ENCODE results near the gene TAF3.
"Not testable (repeated sequence)": the region's sequence is repeated elsewhere in the genome, so short reads cannot be mapped to it uniquely, and the experiment has no call there.

Gene TAF3

DNA sequence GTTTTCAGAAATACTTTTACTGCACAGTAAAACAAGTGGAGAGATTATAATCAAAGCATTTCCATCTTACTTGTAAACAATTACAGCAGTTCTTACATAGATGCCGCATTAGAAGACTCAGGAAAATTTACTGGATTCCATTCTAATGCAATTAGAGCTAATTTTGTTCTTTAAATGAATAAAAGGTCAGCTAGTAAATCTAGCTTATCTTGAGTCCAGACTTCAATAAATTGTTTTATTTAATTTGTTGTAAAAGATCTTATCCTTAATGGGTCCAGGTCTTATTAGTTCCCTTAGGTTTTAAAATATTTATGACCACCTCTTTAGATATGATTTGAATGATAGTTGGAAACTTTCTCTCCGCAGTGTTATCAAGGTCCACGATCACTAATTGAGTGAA is 166.0 kb downstream of the TAF3 start:
- no peak for DNase-seq

DNA sequence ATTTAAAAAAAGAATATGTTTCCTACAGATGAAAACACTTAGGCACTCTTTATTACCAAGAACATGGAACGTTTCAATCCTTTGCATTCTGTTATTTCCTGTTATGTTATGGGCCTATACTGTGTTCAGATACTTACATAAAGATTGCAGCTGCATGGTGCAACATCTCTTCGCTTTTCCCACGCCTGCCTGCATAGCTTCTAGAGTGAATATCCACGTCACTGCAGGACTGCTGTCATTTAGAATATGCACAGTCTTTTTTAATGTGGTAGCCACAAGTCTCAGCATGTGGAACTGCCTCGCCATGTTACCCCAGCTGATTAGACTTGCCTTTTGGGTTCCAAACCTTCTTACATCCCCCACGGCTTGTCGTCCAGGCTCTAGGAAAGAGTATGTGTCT is 166.6 kb downstream of the TAF3 start:
- no peak for DNase-seq

DNA sequence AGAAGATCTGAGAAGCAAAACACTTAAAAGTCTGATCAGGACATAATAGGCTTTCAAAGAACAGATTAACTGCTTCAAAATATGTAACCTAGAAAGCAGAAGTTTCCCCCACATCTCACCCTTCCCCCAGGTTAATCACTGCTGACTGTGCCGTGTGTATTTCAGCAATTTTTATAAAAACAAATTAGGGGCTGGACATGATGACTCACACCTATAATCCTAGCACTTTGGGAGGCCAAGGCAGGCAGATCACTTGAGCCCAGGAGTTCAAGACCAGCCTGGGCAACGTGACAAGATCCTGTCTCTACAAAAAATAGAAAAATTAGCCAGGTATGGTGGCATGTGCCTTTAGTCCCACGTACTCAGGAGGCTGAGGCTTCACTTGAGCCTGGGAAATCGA is 168.5 kb downstream of the TAF3 start:
- no peak for DNase-seq

DNA sequence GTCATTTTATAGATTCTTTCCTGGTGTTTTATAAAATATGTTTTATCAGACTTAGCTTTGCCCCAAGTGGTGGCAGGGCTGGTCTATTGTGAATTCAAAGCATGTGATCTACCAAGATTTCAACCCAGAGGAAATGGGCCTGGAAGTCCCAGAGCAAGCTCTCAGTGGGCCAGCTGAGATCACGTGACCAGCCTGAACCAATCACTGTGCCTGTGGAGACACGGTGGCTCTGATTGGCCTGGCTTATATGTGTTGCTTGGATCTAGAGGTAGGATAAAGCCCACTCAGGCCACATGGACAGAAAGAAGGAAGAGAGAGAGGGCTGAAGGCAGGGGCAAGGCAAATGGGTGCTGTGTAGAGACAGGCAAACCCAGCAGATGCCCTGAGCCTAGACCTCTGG is 170.7 kb downstream of the TAF3 start:
- DNase-seq: no peak

DNA sequence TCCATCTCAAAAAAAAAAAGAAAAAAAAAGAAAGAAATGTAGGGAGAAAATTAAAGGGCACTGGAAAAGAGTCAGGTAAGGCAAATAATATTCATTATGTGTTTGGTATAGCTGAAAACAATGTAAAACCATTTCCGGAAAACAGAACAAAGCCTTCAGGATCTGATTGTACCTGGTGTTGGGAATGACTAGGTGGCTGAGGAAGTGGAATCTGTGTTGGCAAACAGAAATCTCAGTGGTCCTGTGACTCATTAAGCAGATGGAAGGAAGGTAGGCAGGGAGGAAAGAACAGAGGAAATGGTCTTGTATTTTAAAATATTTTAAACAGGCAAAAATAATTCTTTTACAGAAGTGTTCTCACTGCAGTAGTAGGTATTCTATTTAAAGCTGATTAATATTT is 180.5 kb downstream of the TAF3 start:
- no peak for DNase-seq

DNA sequence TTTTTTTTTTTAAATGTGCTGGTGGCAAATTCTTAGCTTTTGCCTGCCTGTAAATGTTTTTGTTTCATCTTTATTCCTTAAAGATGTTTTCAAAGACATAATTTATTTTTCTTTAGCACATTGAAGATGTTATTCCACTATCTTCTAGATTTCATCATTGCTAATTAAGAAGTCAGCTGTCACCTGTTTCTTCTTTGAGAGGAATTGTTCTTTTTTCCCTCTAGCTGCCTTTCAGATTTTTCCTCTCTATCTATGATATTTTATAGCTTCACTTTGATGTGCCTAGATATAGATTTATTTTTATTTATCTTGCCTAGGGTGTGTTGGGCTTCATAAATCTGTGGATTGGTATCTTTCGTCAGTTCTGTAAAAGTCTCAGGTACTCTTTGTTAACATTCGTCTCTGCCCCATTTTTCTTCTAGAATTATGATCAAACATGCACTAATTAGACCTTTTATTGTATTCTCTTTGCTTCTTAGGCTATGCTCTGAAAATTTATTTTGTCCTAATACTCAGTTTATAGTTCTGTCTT is 186.2 kb downstream of the TAF3 start:
- no peak for DNase-seq

DNA sequence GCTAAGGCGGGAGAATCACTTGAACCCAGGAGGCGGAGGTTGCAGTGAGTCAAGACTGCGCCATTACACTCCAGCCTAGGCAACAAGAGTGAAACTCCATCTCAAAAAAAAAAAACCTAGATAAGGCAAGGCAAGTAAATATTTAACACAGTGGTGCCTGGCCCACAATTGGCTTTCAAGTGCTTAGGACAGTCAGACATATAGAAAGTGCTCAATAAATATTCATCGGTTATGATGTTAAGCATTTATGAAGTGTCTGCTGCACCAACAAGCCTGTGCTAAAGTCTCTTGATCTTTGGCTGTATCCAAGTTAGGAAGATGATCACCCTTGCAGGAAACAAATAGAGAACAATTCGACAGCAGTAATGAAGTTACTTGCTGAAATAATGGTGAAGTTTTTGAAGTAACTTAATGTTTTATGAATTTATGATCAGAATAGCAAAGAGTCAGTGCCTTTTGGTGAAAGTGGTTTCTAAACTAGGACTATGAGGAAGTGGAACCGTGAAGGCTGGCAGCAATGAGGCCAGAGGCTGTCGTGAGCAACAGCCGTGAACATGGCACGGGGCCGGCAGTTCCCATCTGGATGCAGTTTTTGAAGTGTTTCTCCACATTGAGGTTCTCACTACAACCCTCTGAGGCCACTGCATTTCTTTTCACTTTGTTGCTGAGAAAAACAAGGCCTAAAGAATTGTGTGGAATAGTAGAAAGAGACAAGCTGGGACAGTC is 188.1 kb downstream of the TAF3 start:
- no peak for DNase-seq

DNA sequence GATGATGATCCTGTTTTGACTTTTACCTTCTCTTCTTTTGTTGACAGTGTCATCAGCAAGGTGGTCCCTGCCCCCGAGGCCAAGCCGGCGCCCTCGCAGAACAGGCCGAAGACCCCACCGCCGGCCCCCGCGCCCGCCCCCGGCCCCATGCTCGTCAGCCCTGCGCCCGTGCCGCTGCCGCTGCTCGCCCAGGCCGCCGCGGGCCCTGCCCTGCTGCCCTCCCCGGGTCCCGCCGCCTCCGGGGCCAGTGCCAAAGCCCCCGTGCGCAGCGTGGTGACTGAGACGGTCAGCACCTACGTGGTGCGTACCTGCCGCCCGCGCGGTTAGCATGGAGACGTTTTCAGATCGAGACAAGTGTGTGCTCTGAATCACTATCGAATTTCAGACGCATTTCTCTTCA is 190.7 kb downstream of the TAF3 start:
- DNase-seq: no peak

DNA sequence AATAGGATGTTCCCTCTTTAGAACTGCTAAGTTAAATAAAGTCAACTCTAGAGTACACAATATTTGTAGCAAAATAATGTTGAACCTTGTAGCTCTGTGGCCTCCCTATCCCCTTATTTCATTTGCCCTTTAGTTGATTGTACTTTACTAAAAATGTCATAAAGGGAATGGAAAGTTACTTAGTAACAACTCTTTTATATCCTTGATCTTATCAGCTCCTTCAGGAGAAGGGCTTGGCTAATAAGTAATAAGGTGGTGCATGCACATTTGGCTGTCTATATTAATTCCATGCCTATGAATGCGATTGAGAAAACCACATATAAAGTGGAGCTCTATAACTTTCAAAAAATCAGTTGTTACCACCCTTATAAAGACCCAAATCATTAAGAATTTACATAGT is 194.7 kb downstream of the TAF3 start:
- no peak for DNase-seq

DNA sequence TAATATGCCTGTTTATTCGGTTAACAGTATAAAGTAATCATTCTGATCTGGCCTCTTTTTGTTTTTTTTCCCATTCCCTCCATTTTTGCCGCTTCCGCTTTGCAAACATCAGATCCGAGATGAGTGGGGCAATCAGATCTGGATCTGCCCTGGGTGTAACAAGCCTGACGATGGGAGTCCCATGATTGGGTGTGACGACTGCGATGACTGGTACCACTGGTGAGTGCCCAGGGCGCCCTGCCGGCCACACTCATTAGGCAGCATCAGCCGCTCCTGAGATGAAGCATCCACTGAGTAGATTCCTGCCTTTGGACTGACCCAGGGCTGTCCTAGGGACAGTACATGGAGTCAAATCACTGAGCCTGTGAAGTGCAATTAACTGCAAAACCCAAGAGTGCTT is 195.3 kb downstream of the TAF3 start:
- DNase-seq: no peak

DNA sequence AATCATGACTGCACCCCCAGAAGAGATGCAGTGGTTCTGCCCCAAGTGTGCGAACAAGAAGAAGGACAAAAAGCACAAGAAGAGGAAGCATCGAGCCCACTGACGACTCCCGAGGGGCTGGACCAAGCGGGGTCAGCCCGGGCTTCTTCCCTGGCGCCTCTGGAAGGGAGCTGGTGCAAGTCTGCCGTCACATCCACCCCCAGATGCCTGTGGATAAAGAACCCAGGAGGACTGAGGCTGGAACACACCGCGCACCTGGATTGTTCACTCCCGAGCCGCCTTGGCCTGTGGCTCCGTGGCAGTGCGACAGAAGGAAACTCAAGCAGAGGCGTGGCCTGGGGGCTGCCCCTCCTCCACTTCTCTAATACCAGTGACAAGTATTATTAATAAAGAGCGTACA is 196.3 kb downstream of the TAF3 start:
- DNase-seq: no peak

DNA sequence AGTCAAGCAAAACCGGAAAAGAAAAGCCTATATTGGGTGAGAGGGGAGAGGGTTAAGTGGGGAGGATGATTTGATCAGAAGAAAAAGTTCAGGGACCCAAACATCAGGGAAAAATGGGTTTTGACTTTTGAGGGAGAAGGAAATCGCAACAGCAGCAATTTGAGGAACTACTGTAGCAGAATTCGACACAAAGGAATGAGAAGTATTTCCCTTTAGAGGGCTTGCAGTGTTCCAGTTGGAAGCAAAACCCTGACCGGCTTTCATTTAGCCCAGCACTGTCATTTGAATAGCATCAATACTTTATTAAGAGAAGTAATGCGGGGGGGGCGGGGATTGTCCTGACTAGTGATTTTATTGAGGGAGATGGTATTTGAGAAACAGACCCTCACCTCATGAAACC is 199.0 kb downstream of the TAF3 start:
- DNase-seq: no peak

DNA sequence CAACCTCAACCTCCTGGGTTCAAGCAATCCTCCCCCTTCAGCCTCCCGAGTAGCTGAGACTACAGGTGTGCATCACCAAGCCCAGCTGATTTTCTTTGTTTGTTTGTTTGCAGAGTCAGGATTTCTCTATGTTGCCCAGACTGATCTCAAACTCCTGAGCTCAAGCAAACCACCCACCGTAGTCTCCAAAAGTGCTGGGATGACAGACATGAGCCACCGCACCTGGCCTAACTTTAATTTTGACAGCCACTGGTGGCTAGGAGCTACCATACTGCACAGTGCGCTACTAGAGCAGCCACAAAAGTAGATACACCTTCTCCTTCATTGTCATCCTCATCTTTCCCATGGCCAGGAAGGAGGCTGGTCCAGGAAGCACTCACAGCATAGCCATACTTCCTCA is 205.0 kb downstream of the TAF3 start:
- no peak for DNase-seq

DNA sequence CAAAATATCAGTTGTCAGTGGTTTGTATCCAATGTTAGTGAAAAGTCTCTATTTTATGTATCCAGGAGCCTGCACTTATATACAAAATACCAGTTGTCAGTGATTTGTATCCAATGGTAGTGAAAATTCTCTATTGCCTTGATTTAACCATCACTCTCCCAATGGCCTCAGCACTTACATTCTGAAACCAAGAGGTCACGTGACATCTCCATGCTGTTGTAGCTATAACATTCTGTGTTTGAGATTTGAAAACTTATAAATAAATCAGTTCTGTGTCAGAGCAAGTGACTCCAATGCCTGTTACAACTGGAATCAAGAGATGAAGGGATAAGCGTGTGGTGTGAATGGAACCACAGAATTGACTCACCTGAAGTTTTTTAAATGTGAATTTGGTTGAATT is 205.5 kb downstream of the TAF3 start:
- no peak for DNase-seq

DNA sequence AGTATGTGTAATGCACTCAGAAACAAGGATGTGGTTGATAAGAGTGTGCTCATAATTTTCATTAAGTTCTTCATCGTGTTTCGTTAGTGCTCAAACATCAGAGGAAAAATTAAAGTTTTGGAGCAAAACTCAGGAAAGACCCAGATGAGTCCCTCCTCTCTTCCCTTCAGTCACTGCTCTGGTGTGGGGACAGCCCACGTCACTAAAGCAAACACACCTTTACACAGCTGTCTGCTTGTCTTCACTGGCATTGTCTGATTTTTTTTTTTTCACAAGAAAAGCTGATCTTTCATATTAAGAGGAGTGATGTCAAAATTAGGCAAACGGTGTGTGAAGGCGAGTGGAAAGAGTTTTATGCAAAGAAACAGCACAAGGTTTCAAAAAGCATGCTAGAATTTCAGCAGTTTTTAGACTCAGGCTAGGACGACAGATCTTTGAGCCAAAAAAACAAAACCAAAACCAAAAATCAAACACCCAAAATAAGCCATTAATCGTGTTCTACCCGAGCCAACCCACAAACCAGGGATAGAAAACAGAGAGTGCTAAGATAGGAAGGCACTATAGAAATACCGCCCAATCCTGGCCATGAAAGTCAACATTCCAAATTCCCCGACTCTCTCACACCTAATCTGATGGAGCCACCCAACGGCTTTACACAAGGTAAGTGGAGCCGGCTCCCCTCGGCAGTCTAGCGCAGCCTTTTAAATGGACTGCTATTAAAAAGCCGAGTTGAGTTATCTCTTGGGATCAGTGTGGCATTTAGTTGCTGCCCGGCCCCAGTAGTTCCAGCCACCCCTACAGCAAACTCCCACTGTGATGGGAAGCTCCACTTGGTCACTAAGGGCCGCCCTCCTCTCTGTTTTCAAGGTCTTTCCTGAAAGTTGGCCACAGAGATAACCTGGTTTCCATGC is 208.3 kb downstream of the TAF3 start:
- no peak for DNase-seq

DNA sequence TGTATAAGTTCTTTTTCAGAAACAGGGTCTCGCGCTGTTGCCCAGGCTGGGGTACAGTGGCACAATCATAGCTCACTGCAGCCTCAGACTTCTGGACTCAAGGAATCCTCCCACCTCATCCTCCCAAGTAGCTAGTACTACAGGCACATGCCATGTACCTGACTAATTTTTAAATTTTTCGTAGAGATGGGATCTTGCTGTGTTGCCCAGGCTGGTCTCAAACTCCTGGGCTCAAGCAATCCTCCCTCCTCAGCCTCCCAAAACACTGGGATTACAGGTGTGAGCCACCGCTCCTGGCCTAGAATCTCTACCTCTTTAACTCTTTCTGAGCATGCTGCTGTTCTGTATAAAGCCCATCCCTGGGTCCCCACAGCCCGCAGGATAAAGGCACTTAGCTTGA is 212.9 kb downstream of the TAF3 start:
- not testable (repeated sequence) for DNase-seq

DNA sequence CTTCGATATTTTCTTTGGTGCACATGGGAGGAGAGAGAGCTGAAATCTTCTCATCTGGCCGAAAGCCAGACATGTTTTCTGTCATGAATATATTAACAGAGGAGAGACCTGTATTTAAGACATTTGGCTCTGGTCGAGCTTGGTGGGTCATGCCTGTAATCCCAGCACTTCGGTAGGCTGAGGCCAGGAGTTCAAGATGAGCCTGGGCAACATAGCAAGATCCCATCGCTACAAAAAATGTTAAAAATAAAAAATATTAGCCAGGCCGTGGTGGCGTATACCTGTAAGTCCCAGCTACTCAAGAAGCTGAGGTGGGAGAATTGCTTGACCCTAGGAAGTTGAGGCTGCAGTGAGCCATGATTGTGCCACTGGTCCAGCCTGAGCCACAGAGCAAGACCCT is 214.3 kb downstream of the TAF3 start:
- DNase-seq: no peak

DNA sequence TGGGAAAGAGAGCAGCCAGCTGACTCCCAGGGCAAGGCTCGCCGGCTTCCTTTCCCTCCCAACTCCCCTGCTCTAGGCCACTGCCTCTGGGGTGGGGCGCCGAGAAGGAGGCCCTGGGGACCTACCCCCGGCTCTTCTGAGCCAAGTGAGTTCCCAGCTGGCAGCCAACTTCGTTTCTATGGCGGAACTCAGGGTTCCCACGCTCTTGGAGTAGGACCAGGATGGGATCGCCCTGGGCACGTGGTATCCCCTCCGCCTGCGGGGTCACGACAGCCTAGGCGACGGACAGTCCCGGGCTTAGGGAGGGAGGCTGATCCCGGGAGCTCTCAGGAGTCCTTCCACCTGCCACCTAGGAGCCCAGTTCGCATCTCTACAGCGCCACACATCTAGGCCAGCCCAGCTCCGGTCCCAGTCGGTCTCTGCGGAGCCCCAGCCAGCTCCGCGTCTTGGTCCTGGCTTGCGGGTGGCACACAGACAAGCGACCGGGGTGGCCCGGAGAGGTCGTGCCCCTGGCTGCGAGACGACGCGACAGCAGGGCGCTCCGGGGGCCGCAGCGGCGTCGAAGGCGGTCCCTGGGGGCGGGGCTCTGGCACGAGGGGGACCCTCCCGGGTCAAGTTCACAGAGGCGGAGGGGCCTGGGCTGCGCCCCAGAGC is 215.6 kb downstream of the TAF3 start:
- no peak for DNase-seq

DNA sequence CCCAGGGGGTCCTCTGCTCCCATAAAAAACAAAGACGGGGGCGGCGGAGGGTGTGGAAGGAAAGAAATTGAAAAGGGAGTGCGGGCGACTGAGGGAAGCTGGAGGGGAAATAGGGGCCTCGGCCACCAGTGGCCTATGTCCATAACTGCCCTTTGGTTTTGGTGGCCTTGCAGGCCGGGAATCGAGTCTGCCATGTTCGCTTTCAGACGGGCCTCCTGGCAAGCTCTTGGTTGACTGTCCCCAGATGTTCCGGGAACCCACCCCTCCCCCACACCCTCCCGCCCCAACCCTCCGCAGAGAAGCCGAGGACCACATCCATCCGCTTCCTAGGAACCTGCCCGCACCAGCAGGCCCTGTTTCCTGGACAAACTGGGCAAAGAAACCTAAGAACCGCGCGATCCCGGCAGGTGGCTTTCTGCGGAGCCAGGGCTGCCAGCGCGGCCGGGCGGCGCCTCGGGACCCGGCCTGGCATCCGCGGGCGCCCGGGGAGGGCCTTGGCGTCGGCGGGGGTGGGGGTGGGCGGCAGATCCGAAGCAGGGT is 216.2 kb downstream of the TAF3 start:
- no peak for DNase-seq

DNA sequence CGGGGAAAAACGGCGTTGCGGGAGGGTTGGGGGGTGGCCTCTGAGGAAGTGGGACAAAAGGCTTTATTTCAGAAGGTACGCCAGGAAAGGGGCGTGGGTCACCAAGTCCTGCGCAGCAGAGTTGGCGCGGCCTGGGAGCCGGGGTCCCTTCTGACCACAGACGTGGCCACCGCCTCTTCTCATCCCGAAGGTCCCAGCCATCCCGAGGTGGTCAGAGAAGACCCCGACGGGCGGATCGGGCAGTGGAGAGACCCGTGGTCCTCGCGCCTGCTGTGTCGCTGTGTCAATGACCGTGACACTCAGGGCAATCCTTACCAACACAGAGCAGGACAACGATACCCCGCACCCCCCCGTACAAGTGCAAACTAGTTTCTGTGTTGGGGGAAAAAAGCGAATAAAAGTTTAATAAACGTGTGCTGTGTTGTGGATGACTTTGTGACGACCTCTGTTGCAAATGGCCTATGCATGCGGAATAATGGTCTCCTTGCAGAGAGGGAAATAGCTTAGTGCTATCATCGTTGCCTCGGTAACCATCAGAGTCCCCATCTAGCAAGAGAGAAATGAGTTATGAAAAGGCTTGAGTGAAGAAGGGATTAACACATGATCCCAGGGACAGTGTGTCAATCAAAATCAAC is 216.8 kb downstream of the TAF3 start:
- no peak for DNase-seq

DNA sequence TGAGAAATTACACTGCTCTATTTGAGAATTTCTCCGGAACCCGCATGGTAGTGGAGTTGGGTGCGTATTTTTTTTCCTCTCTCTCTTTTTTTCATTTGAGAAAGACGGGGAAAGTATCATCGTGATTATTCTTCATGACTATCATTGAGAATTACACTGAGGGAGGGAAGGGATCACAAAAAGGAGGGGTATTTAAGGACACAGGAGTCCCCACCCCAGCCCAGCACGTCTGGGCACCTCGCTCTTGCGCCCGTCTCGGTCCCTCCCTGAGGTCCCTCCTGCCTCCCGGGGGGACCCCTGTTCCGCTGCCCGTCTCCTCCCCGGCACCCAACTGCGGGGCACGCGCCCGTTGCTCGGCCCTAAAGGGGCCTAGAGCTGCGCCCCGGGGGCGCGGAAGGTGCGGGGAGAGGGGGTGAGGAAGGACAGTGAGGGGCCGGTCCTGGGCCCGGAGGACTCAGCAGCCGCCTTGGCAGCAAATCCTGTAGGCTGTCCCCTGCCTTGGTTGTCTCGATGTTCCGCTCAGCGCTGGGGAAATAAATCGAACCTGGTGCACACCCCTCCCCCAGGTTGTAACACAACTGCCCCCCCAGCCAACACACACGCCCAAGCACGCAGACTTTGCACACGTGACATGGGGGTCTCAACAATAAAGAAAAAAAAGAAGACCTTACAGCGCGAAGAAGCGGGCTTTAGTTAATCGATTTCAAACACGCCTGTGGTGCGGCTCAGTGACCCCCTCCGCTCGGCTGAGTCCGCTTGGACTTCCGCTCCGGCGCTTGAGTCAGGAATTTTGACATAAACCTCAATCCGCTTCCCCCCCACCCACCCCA is 217.6 kb downstream of the TAF3 start:
- DNase-seq: no peak
